HG02943 (cell line): Measurements from ENCODE around the gene FKBP11.

Experiments
- ATAC-seq: cut with Tn5 transposase; IDR thresholded peaks from one replicate; pipeline ENCODE4 v1.9.1; 2021; ENCODE audit warnings: mild to moderate bottlenecking, low read depth, moderate library complexity; ENCODE audit not compliant: unreplicated experiment

The FKBP11 gene

DNA sequence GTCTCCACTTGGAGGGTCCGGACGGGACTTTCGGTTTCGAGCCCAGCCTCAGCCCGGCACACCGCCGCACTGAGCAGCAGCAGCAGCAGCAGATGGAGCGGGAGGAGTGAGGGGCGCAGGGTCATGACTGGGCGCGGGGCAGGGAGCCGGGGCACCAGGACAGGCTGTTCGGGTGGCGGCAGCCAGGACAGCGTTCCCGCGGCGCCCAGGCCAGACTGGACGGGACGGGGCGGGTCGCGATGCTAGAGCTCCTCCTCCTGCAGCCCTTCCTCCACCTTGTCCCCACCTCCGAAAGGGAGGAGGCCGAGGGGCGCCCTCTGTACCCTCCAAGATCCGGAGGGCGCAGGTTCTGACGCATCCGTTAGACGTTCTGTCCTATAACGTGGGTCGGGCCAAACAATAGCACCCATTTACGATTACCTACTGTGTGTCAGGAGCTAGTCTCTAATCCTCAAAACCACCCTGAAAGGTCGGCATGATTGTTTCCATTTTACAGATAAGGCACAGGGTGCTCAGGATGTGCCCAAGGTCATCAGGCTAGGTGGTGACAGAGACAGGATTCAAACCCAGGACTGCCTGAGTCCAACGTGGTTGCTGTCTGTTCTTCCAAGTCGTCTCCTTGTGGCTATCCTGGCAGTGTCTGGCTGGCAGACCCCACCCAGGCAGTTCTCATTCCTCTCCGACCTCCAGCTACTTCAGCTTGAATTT, at the start of gene FKBP11:
TSS of gene FKBP11 (minus strand) at position 189 of the 708 bp plus-strand sequence. CDS start at position 125, 64 bp downstream.
- ATAC-seq: peak; percentile 51

DNA sequence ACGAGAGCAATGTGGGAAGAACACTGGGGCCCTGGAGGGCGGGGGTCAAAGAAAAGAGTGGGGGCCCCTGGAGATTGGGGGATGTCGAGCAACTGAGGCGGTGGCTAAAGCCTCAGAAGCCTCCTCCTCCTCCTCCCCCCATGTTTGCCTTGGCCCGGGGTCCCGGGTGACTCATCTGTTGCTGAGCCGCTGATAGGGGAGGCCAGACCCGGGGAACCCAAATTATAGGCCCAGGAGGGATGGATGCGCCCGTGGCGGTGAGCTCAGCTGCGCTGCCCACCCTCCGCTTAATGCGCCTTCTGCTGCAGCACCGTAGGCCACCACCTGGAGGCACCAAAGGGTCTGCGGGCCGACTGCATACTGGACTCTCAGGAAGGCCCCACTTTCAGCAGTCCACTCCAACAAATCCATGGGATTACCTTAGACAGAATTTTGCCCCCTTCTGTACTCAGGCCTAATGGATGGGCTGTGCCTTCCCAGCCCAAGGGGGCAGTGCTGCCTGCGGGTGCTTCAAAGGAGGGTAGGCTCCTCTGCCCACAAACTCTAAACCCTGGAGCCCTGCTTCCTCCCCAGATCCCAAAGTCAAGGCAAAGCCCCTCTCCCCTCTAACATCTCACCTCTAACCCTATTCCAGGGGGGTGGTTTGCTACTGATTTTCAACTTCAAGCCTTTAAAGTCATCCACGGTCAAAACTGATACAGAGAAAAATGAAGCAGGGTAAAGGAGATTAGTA, 48.8 kb upstream of the FKBP11 start:
- no peak for ATAC-seq

DNA sequence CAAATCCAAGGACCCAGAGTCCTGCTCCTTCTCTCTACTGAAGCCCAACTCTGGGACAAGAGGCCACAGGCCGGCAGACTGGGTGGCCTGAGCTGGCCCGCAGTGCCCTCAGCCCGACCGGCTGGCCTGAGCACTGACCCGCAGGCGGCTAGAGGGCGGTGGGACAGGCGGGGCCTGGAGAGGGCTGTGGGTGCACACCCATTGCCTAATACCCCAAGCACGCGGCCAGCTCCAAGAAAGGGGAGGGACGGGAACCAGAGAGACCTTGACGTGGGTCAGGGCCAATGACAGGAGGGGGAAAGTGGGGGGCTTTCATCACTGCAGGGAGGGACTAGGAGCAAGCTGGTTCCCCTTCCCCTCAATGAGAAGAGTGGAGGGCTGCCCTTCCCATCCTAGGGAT, 48.2 kb upstream of the FKBP11 start:
- no peak for ATAC-seq

DNA sequence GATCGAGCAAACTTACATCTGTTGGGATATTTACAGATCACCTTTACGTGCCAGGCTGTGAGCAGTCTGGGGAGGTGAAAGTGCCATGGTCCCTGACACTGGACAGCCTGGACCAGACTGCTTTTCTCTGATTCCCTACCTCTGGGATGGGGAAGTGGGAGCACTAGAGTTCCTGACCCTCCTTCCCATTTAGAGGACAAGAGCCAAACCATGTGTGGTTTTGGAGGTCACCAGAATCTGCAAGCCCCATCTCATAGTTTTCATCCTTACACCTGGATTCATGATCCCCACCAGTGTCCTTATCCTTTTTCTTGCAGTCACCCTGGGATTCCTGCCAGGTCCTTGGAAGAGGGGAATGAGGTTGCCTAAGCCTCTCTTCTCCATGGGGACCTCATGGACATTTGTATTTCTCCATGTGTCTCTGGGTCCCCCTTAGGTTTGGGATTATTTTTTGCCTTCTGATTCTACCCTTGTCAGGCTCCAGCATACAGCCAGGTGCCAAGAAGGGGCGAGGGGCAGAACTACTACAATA, 47.7 kb upstream of the FKBP11 start:
- ATAC-seq: no peak

DNA sequence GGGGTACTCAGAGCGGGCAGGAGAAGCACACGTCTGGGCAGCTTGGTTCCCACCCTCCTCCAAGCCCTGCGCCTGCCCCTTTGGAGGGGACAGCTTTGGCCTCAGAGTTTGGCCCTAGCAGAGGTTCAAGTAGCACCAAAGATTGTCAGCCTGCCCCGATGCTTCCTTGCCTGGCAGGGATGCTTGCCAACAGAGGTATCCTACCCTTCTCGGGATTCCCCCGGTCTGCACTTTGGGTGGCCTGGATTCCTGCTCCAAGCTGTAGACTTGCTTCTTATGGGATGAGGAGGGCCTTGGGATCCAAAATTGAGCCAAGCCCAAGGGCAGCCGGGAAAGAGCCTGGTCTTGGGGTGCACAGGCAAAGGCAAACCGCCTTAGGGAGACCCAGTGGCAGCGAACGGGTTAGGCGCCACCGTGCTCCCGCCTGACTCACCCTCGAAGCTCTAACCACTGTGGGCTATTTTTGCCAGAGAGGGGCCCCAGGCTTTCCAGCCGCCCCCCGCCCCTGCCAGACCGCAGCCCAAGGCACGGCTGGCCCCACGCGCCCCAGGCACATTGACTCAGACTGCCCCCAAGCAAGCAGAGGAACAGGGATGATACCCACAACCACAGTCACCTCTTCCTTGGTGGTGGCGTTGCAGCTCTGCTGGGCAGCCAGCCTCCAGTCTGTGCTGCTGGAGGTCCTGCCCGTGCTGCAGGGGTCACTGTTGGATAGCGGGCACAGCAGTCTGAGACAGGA, 47.1 kb upstream of the FKBP11 start:
- ATAC-seq: no peak

DNA sequence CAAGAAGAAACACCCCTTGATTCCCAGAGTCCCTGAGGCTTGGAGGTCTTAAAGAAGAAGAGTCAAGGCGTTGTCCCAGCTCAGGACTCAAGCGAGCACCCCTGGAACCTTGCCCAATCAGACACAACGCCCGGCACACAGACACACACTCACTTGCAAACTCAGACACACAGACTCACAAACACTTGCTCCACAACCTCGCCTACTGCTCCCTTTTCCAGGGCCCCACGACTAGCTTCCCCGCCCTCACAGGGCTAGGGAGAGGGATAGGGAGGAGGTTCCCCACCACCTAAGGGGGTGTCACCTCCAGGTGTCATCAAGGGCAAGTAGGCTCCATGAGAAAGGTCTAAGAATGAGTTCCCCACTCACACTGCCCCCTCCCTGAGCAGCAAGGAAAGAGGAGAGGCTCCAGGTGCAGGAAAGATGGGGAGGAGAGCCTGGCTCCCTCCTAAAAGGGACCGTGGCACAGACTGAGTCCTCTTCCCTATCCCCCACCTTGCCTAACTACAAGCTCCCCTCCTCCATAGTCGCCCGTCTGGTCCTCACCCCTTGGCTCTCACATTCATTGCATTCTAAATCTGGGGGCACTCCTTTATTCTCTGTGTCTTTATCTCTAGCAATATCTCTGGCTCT, 45.5 kb upstream of the FKBP11 start:
- ATAC-seq: no peak

DNA sequence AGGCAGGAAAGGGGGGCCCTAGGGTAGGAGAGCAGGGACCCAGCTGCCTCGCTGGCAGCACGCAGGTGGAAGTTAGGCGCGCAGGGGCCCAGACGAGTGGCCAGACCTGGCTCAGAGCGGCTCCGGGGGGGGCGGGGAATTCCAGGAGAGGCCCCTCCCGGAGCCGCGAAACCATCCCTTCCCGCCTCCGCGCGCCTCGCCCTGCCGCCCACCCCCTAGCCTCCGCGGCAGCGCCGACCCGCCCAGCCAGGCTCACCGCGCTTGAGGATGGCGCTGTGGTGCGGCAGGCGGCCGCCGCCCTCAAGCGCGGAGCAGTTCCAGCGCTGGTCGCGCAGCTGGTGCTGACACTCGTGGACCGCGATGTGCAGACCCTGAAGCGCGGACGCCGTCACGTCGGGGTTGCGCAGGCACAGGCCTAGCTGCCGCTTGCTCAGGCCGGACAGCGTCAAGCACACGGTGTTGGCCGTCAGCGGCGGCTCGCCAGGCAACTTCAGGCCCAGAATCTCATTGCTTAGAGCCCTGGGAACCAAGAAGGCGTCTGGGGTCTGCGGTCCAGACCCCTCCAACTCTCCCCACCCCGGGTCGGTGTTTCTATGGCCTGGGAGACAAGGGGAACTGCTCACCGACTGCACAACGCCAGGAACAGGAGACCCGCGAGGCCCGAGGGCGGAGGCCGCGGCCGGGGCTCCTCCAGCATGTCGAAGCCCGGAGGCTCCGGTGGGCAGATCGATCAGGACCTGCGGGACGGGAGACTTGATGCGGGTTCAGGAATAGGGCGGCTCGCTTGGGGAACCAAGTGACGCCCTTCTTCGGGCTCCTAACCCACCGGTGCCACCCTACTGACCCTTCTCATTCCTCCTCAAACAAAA, 44.8 kb upstream of the FKBP11 start:
- no peak for ATAC-seq

DNA sequence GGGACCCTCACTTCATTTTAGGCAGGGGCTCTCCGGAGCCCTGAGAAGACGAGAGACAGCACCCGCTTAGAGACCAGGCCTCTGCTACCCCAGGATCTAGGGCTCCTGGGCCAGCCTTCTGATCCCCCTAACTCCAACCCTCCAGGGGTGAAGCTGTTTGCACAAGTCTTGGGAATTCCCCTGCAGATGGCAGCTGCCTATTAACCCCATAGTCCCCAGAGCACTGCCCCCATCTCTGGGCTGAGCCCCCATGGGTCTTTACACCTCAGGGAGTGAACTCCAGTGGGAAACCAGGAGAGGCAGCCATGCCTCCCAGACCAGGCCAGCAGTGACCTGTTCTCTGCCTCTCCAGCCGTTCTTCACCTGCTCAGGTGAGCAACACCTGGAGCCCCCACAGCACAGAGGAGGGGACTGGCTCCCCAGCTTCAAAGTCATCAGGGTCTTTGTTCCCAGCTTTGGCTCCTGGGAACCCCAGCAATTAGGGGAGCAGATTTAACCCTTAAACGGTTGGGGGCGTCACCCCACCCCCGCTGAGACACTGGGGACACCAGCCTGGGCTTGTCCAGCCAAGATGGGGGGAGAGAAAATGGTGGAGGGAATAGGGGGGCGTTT, 44.0 kb upstream of the FKBP11 start:
- no peak for ATAC-seq

DNA sequence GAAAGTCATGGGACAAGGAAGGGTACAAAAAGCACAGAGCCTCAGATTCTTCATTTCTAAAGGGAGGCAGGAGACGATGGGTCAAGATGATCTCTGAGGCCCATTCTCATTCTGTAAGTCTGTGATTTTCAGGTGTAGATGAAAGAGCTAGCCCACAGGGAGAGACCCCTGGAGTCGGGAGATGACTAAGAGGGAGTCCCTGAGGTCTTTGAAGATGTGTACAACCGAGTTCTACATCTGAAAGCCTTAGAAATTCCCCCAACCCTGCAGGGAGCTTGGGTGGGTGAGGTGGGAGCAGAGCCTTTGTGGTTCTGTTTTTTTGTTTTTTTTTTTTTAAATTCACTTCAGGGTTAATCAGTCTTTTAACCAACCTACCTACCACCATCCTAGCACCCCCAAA, 43.2 kb upstream of the FKBP11 start:
- ATAC-seq: no peak

DNA sequence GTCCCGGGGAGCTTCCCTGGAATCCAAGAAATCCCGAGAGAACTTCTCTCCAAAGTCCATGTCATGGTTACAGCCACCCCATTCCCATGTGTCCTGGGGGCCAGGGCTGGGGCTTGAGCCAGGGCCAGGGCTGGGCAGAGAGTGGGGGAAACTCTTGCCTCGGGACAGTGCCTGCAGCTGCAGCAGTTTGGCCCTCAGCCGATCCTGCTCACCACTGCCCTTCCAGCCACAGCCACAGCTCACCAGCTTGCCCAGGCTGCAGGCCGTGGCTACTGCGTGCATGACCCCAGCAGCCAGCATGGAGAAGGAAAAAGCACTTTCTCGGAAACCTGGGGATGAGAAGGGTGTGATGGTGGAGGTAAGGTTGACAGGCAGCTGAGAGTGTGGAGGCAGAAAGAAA, 42.7 kb upstream of the FKBP11 start:
- no peak for ATAC-seq

DNA sequence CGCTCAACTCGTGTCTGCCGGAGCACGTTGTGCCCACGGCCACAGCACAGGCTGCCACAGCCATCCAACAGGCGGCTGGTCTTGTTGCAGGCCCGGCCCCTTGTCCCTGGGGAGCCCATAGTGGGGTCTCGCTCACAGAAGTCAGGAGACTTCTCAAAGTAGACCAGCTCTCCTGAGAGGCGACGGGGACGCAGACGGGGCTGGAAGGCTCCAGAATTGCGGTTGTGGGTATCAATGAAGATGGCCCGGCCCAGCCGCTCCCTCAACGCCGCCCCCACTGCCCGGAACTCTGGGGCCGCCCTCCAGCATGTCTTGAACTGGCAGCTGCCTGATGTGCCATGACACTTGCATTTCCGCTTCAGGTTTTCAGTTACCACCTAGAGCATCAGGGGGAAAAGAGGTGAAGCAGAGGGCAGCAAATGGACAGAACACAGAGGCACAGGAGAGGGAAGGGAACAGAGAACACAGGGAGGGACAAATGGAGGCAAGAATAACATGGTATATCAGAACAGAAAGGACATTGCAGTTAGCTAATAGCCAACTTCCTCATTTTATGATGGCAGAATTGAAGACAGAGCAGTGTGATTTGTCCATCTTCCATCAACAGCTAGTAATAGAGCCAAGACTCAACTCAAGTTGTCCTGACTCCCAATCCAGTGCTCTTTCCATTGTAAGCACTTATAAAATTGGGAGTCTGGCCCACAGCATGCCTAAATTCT, 41.0 kb upstream of the FKBP11 start:
- no peak for ATAC-seq

DNA sequence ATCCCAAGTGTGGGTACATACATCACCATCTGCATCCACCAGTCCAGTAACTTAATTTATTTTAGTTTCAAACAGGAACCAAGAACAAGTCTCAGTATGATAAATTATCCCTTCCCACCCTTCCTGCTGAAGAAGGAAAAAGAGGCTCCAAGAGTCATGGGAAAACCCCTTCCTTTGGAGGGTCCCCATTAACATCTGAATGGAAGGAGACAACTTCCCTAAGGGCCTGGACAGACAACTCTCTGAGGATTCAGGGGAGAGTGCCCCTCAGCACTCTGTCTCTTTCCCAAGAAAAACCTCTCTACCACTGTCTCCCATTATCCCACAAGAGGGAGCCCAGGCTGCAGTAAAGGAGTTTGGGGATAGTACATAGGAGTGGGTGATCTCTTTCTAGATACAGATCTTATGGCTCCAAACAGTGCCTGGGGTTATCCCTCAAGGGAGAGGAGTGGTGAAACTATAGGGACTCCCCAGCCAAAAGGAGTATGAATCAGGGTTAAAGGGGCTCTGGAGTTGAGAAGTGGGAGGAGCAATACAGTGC, 40.1 kb upstream of the FKBP11 start:
- ATAC-seq: no peak

DNA sequence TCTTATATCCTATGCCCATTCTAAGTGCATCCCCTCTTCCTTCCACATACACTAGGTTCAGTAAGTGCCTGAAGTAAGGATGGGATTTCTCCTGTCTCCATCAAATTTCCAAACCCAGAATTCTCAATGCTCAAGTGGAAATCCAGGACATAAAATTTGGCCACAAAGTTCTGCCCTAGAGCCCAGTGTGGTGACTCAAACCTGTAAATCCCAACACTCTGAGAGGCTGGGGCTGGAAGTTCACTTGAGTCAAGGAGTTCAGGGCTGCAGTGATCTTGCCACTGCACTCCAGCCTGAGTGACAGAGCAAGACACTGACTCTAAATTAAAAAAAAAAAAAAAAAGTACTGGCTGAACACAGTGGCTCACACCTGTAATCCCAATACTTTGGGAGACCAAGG, 36.5 kb upstream of the FKBP11 start:
- no peak for ATAC-seq

DNA sequence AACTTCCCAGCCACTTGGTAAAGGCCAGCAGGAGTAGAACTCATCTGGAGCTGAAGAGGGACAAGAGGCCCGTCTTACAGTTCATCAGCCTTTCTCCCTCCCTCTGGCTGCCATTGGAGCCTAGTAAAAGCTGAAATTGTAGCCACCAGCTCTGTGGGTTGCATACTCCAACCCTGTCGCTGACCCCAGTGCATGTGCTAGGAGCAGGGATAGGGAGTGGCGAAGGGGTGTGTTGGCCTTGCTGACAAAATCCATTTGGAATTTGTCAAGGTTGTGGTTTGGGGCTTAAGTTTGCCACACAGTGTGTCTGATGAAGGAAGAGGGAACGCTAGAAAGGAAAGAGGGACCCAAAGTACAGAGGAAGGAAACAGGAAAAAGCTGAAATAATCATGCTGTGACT, 36.0 kb upstream of the FKBP11 start:
- ATAC-seq: no peak

DNA sequence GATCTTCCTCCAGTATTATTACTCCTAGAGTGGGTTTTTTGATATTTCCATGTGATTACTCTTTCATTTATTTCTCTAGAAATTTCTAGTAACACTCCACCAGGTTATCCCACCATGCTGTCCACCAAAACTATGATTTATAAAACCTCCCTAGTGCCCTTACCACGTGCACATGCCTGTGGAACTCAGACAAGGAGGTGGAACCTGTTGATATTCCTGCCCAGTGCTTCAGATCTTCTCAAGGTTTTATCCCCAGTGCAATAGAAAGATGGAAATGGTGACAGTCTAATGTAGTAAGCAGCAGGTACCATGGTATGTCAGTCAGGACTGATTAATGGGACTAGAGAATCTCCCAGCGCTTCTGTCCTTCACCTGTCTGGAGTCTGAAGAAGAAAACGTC, 35.5 kb upstream of the FKBP11 start:
- no peak for ATAC-seq

DNA sequence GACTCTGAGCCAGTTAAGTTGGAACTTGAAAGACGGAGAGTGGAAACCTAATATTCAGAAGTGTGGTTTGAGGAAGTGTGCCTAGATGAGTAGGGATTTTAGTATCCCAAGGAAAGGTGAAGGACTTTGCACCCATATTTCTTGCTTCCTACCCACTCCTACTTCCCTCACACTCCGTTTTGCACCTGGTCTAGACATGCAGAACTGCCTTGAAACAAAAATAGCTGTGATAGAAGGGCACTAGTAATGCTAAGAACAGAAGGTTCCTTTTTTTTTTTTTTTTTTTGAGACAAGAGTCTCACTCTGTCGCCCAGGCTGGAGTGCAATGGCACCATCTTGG, 32.7 kb upstream of the FKBP11 start:
- ATAC-seq: no peak

DNA sequence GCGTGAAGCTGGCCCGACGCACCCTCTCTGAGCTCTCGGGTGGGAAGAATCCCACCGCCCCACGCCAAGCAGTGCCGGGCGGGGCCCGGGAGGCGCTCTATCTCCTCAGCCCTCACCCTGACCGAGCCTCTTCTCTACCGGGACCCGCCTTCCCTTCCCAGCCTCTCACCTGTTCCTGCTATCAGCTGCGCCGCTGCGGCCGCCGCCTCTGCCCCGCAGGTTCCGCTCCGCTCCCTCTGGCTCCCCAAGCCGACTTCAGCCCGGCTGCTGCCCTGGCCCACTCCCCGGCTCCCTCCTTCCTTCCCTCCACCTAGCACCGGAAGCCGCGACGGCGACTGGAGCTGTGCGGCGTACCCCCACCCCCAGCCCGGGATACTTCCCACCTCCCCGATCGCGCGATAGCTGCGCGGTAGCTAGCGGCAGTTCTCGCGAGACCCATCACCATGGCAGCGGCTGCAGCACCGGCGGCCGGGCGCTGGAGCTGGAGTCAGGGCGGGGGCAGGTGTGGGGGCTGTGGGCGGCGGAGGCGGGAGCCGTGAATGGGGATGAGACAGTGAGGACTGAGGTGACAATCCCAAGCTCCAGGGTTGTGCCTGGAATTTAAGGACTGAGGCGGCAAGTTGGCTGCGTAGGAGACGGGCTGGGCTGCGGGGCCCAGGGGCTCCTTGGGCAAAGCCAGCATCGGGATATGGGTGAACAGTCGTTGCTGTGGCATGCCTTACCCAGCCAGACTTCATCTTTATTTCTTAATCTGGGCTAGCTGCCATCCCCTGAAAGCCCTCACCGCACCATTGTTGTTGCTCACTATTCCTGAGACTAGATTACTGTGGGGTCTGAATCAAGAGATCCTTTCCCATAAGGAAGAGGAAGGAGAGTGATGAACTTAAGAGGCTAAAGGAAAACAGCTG, 32.1 kb upstream of the FKBP11 start, which contains the start of gene ARF3:
TSS of gene ARF3 (minus strand) at position 347 of the 908 bp plus-strand sequence. CDS start 16,392 bp downstream, outside the sequence.
- peak; percentile 82 for ATAC-seq
